Esophagus squamous epithelium (tissue), 4 donors: ENCODE measurements around the gene INTS13.

ENCODE experiments used
- CTCF ChIP-seq, 6 experiments: fragments of 450-650 bp in 4 of 6; fragments of 200-600 bp in 2 of 6; sonication (generic) in 2 of 6; IDR thresholded peaks; one replicate each; pipeline ENCODE4 v1.5.1; 2016 to 2019; ENCODE audit warnings: antibody characterized with exemption in 6 of 6, mild to moderate bottlenecking in 4 of 6, moderate library complexity in 4 of 6
- POLR2A ChIP-seq, 4 donors: fragments of 450-650 bp; IDR thresholded peaks; one replicate each; pipeline ENCODE4 v1.6.1; 2017; ENCODE audit warnings: antibody characterized with exemption in 4 of 4, mild to moderate bottlenecking in 4 of 4, moderate library complexity in 3 of 4

GRCh38 chr12:26884765-26885576 is 52.8 kb downstream of the INTS13 start:
- TF ChIP-seq POLR2A (IDR thresholded peaks at IDR 0.05) (no peak), CTCF (IDR thresholded peaks at IDR 0.05) (peak; percentile 87 to 97 (median 96))
